Ovary (tissue), 9 donors: Measurements from ENCODE around the gene SLC6A18. TPM values are rescaled to one million over a fixed set of nuclear protein-coding genes. Genes with fewer than 3 reads are reported as not detected.

ENCODE experiments used
- DNase-seq, 5 donors: peaks; one replicate each; pipeline ENCODE4 v3.0.0-alpha.2; 2019 to 2020
- H3K27ac ChIP-seq, 2 donors: fragments of 200-600 bp; one replicate each; pipeline versions ENCODE4 v1.5.1 to v1.8.0; 2019 to 2022
- H3K27me3 ChIP-seq: fragments of 200-600 bp; one replicate; pipeline ENCODE4 v1.8.0; 2022
- H3K36me3 ChIP-seq: fragments of 200-600 bp; sonication (generic); one replicate; pipeline ENCODE4 v1.5.1; 2019
- H3K4me1 ChIP-seq: one replicate; pipeline ENCODE4 v1.8.1; 2013; ENCODE audit warnings: mild to moderate bottlenecking, moderate library complexity; ENCODE audit not compliant: insufficient read depth
- H3K4me3 ChIP-seq: fragments of 200-600 bp; sonication (generic); one replicate; pipeline ENCODE4 v1.5.1; 2017
- H3K9me3 ChIP-seq, 2 donors: fragments of 200-600 bp in 1 of 2; sonication (generic) in 1 of 2; one replicate each; pipeline versions ENCODE4 v1.5.1 to v1.8.1; 2013 to 2019; ENCODE audit warnings: mild to moderate bottlenecking in 1 of 2, moderate library complexity in 1 of 2
- CTCF ChIP-seq, 3 donors: fragments of 450-650 bp in 2 of 3; fragments of 200-600 bp in 1 of 3; IDR thresholded peaks; one replicate each; pipeline versions ENCODE4 v1.5.1 to v1.8.0; 2016 to 2022; ENCODE audit warnings: antibody characterized with exemption in 3 of 3, mild to moderate bottlenecking in 1 of 3
- EP300 ChIP-seq: sonication (generic); formaldehyde crosslinking; IDR thresholded peaks from one replicate; pipeline ENCODE4 v1.6.1; 2017; ENCODE audit warnings: antibody characterized with exemption
- POLR2A ChIP-seq: fragments of 450-650 bp; IDR thresholded peaks from one replicate; pipeline ENCODE4 v1.6.1; 2017; ENCODE audit warnings: antibody characterized with exemption, mild to moderate bottlenecking, moderate library complexity
- WGBS, 3 donors: extraction: QIAGEN DNeasy Blood & Tissue Kit in 1 of 3; methylation state at CpG; one replicate each; pipeline versions ENCODE4 v1.1.5 to v1.1.7; 2013 to 2017; 5-methylcytosine and 5-hydroxymethylcytosine counted together
- intact Hi-C, 4 donors: fragments of 100-400 bp; cut with DNase I; formaldehyde crosslinking; loops; one replicate each; pipeline versions ENCODE4 v1.11.0 to v1.15.1; 2022 to 2023
- polyA plus RNA-seq, 2 donors: library from polyadenylated mRNA; stranded (reverse); fragments of 200-250 nt in 1 of 2; fragments of 350-450 nt in 1 of 2; fragmentation: Illumina TruSeq in 1 of 2; extraction: RNeasy Lipid Tissue Mini Kit (QIAGEN cat#74804) in 1 of 2; gene quantifications; one replicate each; pipeline ENCODE4 v1.2.3, GENCODE V29; 2013 to 2014
- total RNA-seq, 7 donors: library from RNA; depleted of rRNA in 2 of 7; stranded (reverse); fragments of >200 nt in 2 of 7; fragmentation: NEBNext Ultra II Directional in 3 of 7; extraction: Animal tissue kit (Norgen Biotek cat#: 25700) in 3 of 7; gene quantifications; one replicate each; pipeline versions ENCODE4 v1.1.0 to v1.2.4, GENCODE V29; 2016 to 2023
- donor health status: DM: no; HTN: no; CAD: no; lungs with moderate emphysema.
- donor health status: DM: no; HTN: no; CAD: no.
- donor health status: Bipolar disorder and iron deficiency.
- donor health status: DM: yes; HTN: yes; CAD: no.
- donor health status: DM: no; HTN: no; CAD: no.
- donor health status: DM: yes; HTN: yes; CAD: no.

Gene SLC6A18
- total and polyA plus RNA-seq, 9 donors: not detected

- intact Hi-C loops: no loop called here
- H3K4me3 ChIP-seq: no peak overlapping the region
- DNase-seq: no peak
- H3K9me3 ChIP-seq: no peaks in the 10 kb centered on the region
- no peaks in the 10 kb centered on the region for H3K36me3 ChIP-seq
- no peaks in the 10 kb centered on the region for H3K27me3 ChIP-seq
- H3K4me1 ChIP-seq: no peaks in the 10 kb centered on the region
- no peak for TF ChIP-seq EP300
- TF ChIP-seq CTCF (IDR thresholded peaks at IDR 0.05): no peak
- no peak for TF ChIP-seq POLR2A
- 60 to 81% (median 77%) methylated on average over 48 to 49 of the region's 49 CpGs for WGBS, 3 donors
- no peak overlapping the region for H3K27ac ChIP-seq
Observed at GRCh38 chr5:1206521-1207412, 18.4 kb upstream of the SLC6A18 start.

GRCh38 chr5:1207555-1207954 is 17.6 kb upstream of the SLC6A18 start:
- Histone ChIP-seq H3K4me3 (no peak overlapping the region), H3K9me3 (no peaks in the 10 kb centered on the region), H3K27ac (no peak overlapping the region), H3K36me3 (no peaks in the 10 kb centered on the region), H3K27me3 (no peaks in the 10 kb centered on the region), H3K4me1 (no peaks in the 10 kb centered on the region)
- WGBS, 3 donors: 71 to 77% (median 73%) methylated on average over 6 of the region's 6 CpGs
- intact Hi-C loops: no loop called here
- DNase-seq: no peak
- TF ChIP-seq EP300: no peak
- TF ChIP-seq POLR2A: no peak
- TF ChIP-seq CTCF (IDR thresholded peaks at IDR 0.05): no peak

DNA sequence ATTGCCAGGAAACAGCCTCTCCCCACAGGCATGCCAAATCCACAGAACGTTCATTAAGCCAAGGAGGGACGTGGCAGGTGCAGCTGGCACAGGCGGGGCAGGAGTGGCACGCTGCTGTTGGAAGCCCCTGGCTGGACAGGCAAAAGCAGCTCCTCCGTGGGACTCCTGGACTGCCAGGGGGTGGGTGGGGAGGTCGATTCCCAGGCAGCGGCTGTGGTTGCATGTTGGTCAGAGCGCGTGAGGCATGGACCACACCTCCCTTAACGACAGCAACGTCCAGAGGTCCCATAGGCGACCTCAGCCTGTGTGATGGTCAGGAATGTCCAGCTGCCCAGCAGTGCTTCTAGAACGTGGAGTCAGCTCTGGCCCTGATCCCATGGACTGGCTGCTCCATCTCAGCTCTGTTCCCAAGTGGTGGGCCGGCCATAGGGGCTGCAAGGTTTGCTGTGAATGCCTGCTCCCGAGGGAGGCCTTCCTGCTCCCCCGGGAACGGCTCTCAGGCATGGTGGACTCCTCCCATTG is 16.9 kb upstream of the SLC6A18 start:
- H3K27ac ChIP-seq: no peak overlapping the region
- DNase-seq: no peak
- H3K9me3 ChIP-seq: no peaks in the 10 kb centered on the region
- WGBS, 3 donors: 61 to 70% (median 62%) methylated on average over 16 to 17 of the region's 17 CpGs
- H3K4me3 ChIP-seq: no peak overlapping the region
- intact Hi-C loops: no loop called here
- no peaks in the 10 kb centered on the region for H3K27me3 ChIP-seq
- TF ChIP-seq EP300: no peak
- TF ChIP-seq CTCF (IDR thresholded peaks at IDR 0.05): no peak
- no peak for TF ChIP-seq POLR2A
- H3K36me3 ChIP-seq: no peaks in the 10 kb centered on the region
- no peaks in the 10 kb centered on the region for H3K4me1 ChIP-seq

GRCh38 chr5:1208743-1209488 is 16.3 kb upstream of the SLC6A18 start:
- 70 to 81% (median 80%) methylated on average over 24 of the region's 24 CpGs for WGBS, 3 donors
- intact Hi-C loops: no loop called here
- Histone ChIP-seq H3K27ac (no peak overlapping the region), H3K27me3 (no peaks in the 10 kb centered on the region), H3K36me3 (no peaks in the 10 kb centered on the region), H3K4me3 (no peak overlapping the region), H3K4me1 (no peaks in the 10 kb centered on the region), H3K9me3 (no peaks in the 10 kb centered on the region)
- TF ChIP-seq EP300: no peak
- no peak for TF ChIP-seq CTCF (IDR thresholded peaks at IDR 0.05)
- no peak for TF ChIP-seq POLR2A
- DNase-seq: no peak
